Activated CD4-positive, alpha-beta T cell treated with anti-CD3 and anti-CD28 coated beads, Interleukin-2, amount 50 U/mL, for 48 hours (primary cell): Measurements from ENCODE around the gene FBXW10.
"Not testable (repeated sequence)": the region's sequence is repeated elsewhere in the genome, so short reads cannot be mapped to it uniquely, and the experiment has no call there.

Source experiments
- DNase-seq, 2 experiments: peaks; one replicate each; pipeline ENCODE4 v3.0.0-alpha.2; 2020

FBXW10 gene

GRCh38 chr17:18750242-18750641 lies 6.4 kb downstream of the FBXW10 start:
- DNase-seq = not testable (repeated sequence)

GRCh38 chr17:18753829-18754409 lies 10.1 kb downstream of the FBXW10 start:
- DNase-seq = not testable (repeated sequence)

- not testable (repeated sequence) for DNase-seq
These were observed 12.1 kb downstream of the FBXW10 start for GRCh38 chr17:18755969-18756368.

- DNase-seq = not testable (repeated sequence)
These were observed 13.7 kb downstream of the FBXW10 start for GRCh38 chr17:18757368-18758044.

GRCh38 chr17:18758344-18758743 lies 14.5 kb downstream of the FBXW10 start:
- not testable (repeated sequence) for DNase-seq

GRCh38 chr17:18760221-18760620 lies 16.4 kb downstream of the FBXW10 start:
- not testable (repeated sequence) for DNase-seq

GRCh38 chr17:18770572-18770971 lies 26.7 kb downstream of the FBXW10 start:
- DNase-seq = not testable (repeated sequence)

- DNase-seq = not testable (repeated sequence)
These were observed 27.2 kb downstream of the FBXW10 start for GRCh38 chr17:18771066-18771465.

- DNase-seq = no peak
These were observed 28.6 kb downstream of the FBXW10 start for GRCh38 chr17:18772471-18772870.

- peak; percentile 98 for DNase-seq
These were observed 37.3 kb downstream of the FBXW10 start, which contains the start of gene TVP23B for GRCh38 chr17:18780991-18781718. TVP23B (plus strand) TSS chr17:18781183; CDS start chr17:18781294, 111 bp downstream.

- not testable (repeated sequence) for DNase-seq
These were observed 38.0 kb downstream of the FBXW10 start for GRCh38 chr17:18781805-18782204.

- DNase-seq = not testable (repeated sequence)
These were observed 42.1 kb downstream of the FBXW10 start for GRCh38 chr17:18785933-18786332.

- DNase-seq = not testable (repeated sequence)
These were observed 43.0 kb downstream of the FBXW10 start for GRCh38 chr17:18786890-18787289.

GRCh38 chr17:18791402-18791801 lies 47.5 kb downstream of the FBXW10 start:
- DNase-seq = not testable (repeated sequence)

GRCh38 chr17:18794841-18795240 lies 51.0 kb downstream of the FBXW10 start:
- not testable (repeated sequence) for DNase-seq

- not testable (repeated sequence) for DNase-seq
These were observed 53.0 kb downstream of the FBXW10 start for GRCh38 chr17:18796887-18797286.

- DNase-seq = not testable (repeated sequence)
These were observed 59.8 kb downstream of the FBXW10 start for GRCh38 chr17:18803458-18804245.

GRCh38 chr17:18815924-18816323 lies 72.1 kb downstream of the FBXW10 start:
- DNase-seq = not testable (repeated sequence)

- DNase-seq = peak in 1 of 2 experiments; percentile 27
These were observed 72.9 kb downstream of the FBXW10 start for GRCh38 chr17:18816489-18817371.

GRCh38 chr17:18821430-18821829 lies 77.6 kb downstream of the FBXW10 start:
- not testable (repeated sequence) for DNase-seq

- DNase-seq = not testable (repeated sequence)
These were observed 83.8 kb downstream of the FBXW10 start for GRCh38 chr17:18827613-18828012.
